A204.1 (cell line): ENCODE results near the gene TMEM45B.
"Not testable (repeated sequence)": the region's sequence is repeated elsewhere in the genome, so short reads cannot be mapped to it uniquely, and the experiment has no call there.

ENCODE experiments used
- FAIRE-seq: peaks from 2 replicates; lab custom pipeline; 2012; peaks lifted over from hg19 to GRCh38; lab: Jason Lieb, UNC

TMEM45B gene

GRCh38 chr11:129852125-129852740 lies 36.6 kb downstream of the TMEM45B start:
- FAIRE-seq: no peak

- FAIRE-seq: no peak
Measured at GRCh38 chr11:129853518-129854231, 38.0 kb downstream of the TMEM45B start.

GRCh38 chr11:129854232-129854805 lies 38.7 kb downstream of the TMEM45B start:
- no peak for FAIRE-seq

GRCh38 chr11:129855086-129855485 lies 39.4 kb downstream of the TMEM45B start:
- no peak for FAIRE-seq

- no peak for FAIRE-seq
Measured at GRCh38 chr11:129856036-129856435, 40.4 kb downstream of the TMEM45B start.

GRCh38 chr11:129861702-129862522 lies 46.3 kb downstream of the TMEM45B start:
- no peak for FAIRE-seq

DNA sequence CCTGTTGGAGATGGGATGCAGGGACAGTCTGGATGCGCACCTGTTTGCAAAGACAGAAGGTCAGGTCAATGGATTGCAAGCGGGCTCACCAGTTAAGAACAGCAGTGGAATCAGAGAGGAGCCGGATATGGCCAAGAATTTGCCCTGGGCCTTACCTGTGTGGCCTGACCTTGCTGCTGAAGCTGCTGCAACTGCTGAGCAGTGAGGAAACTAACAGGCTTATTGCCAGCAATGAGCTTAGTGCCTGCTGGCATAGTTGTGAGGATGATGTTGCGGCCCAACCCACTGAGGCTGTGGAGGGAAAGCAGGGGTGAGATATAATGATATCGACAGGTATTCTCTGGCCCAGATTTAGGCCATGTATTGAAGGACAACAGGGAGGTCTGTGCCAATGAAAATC lies 49.2 kb downstream of the TMEM45B start:
- FAIRE-seq: no peak

DNA sequence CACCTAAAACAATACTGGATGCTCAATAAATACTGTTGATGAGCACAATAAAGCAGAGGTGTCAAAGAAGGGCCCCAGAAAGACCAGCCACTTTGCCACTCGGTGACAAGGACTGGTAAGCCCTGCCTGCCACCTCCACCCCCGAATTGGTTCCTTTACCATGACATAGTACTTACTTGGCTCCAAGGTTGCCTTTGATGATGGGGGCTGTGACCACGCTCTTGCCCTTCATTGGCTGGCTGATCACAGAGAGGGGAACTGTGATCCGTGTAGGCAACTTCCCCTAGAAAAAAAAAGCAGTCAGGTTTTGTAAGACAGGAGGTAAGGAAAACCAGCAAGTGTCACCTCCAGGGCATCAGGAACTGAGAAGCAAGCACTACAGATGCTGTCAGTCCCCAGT lies 50.1 kb downstream of the TMEM45B start:
- no peak for FAIRE-seq

DNA sequence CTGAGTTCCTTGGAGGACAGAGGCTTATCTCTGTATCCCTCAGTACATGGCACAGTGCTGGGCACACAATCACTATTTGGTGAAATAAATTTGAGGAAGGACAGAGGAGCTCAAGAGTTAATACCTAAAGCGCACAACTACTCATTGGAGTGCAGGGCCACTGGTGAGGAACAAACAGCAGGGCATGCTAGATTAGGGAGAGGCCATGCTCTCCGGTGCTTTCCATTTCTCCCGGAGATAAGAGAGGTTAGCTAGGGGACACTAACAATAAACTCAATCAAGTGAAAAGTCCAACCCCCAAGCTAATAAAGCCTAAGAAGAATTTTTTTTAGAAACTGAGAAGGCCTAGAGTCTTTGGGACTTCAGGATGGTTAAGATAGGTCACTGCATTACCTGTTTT lies 50.7 kb downstream of the TMEM45B start:
- no peak for FAIRE-seq

GRCh38 chr11:129868626-129869025 lies 53.0 kb downstream of the TMEM45B start:
- FAIRE-seq: not testable (repeated sequence)

DNA sequence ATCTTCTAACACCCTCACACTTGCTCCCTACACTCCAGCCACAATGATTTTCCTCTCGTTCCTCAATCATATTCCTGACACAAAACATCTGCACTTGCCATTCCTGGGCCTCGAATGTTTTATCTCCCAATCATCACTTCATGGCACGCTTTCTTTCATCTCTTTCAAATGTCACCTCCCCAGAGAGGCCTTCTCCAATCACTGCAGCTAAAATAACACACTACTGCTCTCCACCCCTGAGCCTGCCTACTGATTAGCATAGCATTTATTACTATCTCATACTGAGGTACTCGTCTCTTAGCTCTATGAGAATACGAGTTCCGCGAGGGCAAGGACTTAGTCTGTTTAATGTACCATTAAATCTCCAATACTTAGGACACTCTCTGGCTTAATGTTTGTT lies 56.3 kb downstream of the TMEM45B start:
- FAIRE-seq: no peak

GRCh38 chr11:129880311-129880710 lies 64.7 kb downstream of the TMEM45B start:
- FAIRE-seq: no peak

DNA sequence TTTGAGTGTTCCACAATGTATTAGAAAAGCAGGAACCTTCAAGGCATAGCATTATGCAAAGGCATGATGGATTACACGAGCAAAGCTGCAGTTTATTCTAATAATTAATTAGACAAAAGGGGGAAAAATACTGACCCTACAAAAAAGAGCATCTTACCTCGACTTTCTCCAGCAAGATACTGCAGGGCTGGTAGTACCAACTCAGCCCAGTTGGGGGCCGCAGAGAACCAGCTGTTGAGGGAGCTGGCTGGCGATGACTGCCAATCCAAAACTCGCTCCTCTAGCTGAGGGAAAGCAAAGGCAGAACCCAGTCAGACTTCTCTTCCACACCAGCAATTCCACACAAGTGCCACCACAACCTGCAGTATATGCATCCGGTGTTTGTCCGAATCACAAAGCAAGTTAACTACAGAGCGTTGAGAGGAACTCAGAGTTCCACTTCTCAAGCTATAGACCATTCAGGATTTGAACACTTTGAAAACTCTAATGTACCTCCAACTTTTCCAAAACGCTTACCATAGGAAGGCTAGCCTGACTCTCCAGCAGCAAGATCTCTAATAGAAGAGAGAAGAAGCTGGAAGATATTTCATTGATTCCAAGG lies 66.0 kb downstream of the TMEM45B start:
- FAIRE-seq: no peak

DNA sequence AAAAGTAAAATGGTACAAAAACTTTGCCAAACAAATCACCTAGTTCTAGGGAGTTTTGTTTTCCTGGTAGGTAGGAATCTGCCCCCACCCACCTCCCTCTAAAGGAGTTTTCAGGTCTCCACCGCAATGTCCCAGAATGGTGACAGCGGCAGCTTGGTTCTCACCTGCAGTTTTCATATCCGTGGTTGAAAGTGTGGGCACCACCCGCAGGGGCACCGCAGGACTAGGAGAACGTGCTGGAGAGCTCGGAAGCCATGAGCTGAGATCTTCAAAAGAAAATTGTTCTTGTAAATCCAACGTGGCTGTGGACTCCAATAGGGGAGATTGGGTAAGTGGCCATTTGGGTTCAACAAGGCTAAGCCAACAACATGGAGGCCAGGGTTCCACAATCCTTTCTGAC lies 68.9 kb downstream of the TMEM45B start:
- no peak for FAIRE-seq

DNA sequence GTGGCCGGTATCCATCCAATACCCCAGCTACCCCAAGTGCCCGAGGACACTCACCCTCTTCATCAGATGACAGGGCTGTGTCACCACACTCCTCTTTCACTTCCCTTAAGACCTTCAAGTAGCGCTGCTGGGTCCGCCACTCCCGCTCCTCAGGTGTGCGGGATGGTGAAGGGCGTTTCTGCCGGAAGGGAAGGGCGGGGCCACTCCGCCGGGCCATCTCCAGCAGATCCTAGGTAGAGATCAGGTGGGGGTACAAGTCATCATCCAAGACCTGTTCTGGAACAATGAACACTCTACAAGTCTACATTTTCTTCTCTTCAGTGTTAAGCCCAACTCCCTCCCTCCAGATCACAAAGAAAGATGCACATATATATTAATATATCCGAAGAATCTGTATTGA lies 69.7 kb downstream of the TMEM45B start:
- no peak for FAIRE-seq

GRCh38 chr11:129888451-129888850 lies 72.8 kb downstream of the TMEM45B start:
- no peak for FAIRE-seq

- no peak for FAIRE-seq
Measured at GRCh38 chr11:129894278-129895125, 78.9 kb downstream of the TMEM45B start.

DNA sequence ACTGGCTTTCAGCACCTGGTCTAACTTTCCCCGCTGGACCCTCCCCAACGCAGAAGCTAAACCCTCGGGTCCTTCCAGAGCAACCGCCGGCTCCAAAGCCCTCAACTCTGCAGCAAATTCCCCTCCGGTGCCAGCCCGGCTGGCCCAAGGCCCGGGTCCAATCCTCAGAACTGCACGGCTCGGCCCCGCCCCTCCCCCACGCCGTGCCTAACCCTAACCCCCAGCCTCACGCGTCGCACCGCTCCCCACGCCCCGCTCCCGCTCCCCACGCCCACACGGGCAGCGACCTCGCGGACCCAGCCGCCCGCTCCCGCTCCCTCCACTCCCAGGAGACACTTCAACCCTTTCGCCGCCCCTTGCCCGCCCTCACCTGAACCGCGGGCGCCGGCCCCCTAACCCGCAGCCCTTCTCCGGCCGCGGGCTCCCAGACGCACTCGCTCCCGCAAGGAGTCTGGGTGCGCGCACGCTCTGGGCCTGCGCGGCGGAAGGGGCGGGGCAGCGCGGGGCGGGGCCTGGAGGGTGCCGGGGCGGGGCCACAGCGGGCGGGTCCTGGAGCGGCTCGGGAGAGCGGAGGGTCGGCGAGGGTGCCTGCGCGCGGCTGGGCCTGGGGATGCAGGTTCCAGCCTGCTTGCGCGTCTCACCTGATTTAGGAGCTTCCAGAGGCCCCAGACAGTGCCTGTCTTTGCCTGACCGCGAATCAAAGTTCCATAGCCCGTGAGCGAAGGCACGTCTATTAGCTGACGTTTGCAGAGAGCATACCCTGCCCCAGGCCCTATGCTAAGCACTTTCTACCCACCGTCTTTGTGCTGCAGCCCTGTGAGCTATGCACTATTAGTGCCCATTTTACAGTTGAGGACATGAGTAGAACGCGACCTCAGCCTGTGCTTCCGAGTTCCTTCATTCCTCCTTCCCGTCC lies 79.7 kb downstream of the TMEM45B start, which contains the start of gene NFRKB:
Gene NFRKB (minus strand): TSS at position 453 of the 916 bp plus-strand sequence. CDS start 2,729 bp downstream, outside the sequence.
- FAIRE-seq: no peak

- no peak for FAIRE-seq
Measured at GRCh38 chr11:129896062-129896461, 80.4 kb downstream of the TMEM45B start.

- no peak for FAIRE-seq
Measured at GRCh38 chr11:129905402-129905801, 89.8 kb downstream of the TMEM45B start.
